Hematopoietic multipotent progenitor cell treated with erythropoietin and hydrocortisone succinate and interleukin-3 and kit ligand, for 17 days (in vitro differentiated cells): ENCODE results near the gene POU3F3.

ENCODE experiments used
- DNase-seq: peaks from one replicate; pipeline ENCODE4 v3.0.0-alpha.2; 2015; ENCODE audit warnings: low spot score

Gene POU3F3

DNA sequence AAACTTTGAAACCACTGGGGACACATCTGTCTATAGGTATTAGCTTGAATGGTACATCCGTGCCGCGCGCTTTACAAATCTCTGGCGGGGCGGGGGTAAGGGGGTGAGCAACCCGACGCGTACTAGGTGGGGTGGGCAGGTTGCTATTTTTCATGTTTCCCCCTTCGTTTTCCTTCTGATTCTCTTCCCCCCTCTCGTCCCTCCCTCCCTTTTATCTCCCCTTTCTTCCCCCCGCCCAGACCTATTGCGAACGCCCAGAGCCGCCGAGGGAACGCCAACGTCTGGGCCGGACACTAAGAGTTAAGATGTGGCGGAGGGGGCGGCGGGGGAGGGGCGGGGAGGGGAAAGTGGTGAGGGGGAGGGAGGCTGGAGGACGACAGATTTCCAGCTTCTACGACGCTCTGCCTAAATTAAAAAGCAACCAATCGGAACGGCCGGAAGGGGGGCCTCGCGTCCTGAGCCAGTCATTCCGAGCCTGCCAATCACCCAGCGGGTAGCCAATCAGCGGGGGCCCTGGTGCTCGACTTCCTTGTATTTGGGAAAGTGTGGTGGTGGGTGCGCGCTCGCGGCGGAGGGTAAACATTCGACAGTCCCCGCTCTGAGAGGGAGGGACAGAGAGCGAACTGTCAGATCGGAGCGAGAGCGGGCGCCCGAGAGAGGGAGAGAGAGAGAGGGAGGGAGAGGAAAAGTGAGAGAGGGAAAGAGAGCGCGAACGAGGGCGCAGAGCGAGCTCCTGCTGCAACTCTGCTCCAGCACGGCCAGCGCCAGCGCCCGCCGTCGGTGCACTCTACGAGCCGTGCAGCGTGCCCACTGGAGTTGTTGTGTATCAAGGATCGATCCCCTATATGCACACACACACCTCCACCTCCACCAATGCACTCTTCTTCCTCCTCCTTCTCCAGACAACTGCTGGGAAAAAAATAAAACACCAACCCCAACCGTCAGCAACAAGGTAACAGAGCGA, at the start of gene POU3F3:
TSS of gene POU3F3 (plus strand) at position 582 of the 964 bp plus-strand sequence. CDS start 1,396 bp downstream, outside the sequence.
- no peak for DNase-seq

- DNase-seq, result no peak
Measured at GRCh38 chr2:104804148-104804890, 49.6 kb upstream of the POU3F3 start.

GRCh38 chr2:104812286-104812685, 41.6 kb upstream of the POU3F3 start:
- DNase-seq, result no peak

DNA sequence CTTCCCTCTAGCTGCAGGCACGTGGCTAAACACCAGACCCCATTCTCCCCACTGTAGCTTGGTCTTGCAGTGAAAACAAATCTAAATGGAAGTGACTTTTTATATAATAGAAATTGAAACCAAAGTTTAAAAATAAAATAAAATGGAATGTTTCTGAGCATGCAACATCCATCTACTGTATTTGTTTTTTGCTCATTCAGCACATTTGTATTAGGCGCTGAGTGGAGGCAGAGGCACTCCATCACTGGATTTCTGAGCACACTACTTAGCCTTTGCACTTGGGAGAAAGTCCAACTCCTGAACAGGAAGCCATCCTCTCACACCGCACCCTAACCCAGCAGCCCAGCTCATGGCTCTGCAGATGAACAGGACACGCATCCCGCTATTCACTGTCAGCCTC, 37.8 kb upstream of the POU3F3 start:
- DNase-seq, result no peak

GRCh38 chr2:104818264-104818663, 35.7 kb upstream of the POU3F3 start:
- no peak for DNase-seq

- DNase-seq, result no peak
Measured at GRCh38 chr2:104820126-104820525, 33.8 kb upstream of the POU3F3 start.

DNA sequence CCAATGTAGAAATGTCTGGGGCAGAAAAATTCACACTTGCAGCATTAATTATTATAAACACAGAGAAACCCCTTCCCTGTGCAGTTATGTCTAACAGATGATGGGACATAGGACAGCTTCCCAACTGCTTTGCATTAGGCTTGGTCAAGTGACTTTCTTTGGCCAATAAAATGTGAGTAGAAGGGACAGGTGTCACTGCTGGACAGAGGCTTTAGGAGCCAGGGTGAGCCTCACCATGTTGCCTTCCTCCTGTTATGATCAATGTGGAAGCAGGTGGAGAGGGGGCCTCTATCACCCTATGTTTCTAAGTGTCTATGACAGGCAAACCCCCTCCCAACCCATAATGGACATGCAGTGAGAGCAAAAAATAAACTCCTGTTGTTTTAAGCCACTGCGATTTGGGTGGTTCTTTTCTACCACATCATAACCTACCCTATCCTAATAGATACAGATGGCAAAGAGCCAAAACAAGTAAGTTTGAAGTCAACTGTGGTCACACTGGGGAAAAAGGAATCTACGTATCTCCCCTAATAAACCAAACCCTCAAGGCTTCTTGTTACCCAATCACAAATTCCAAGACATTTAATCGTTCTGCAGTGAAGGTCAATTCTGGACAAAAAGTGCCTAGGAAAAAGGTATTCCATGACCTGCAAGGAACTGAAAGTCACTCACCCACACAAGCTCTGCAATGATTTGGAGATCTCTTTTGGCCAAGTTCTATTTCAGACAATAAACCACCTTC, 28.6 kb upstream of the POU3F3 start:
- no peak for DNase-seq

- DNase-seq, result no peak
Measured at GRCh38 chr2:104826016-104826415, 27.9 kb upstream of the POU3F3 start.

DNA sequence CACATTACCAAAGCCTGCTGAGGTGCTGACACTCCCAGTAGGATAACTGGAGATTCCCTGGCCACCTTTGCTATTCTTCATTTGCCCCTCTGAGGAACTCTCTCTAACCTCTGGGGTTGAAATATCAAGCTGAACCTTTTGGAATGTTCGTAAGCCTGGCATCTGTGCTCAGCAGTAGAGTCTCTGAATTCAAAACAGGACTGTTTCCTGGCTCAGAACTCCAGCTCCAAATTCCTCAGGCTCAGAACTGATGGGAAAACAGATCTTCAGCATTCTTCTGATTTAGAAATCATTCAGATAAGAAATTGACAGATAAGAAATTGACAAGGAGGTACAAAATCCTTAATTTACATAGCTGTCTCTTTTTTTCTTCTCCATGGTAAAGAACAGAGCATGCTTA, 22.2 kb upstream of the POU3F3 start:
- DNase-seq, result no peak

GRCh38 chr2:104834431-104835153, 19.3 kb upstream of the POU3F3 start:
- DNase-seq, result no peak

DNA sequence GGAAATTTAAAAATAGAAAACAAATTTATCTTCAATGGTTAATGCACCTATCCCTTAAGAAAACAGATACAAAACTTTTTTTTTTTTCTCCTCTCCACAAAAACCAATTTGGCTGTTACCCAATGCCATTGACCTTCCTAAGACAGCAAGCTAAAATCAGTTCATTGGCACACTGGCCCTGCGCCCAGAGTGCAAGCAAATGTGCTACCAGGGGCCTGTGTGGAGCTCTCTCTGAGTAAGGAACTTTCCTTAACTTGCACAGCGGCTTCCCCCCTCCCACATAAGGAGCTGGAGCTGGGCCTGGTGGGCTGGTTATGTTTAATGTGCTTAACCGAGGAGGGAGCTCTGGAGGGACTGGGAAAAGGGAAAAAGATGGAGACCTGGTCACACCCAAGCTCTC, 17.6 kb upstream of the POU3F3 start:
- no peak for DNase-seq

- DNase-seq, result no peak
Measured at GRCh38 chr2:104836841-104837240, 17.1 kb upstream of the POU3F3 start.

- no peak for DNase-seq
Measured at GRCh38 chr2:104840156-104840555, 13.8 kb upstream of the POU3F3 start.

DNA sequence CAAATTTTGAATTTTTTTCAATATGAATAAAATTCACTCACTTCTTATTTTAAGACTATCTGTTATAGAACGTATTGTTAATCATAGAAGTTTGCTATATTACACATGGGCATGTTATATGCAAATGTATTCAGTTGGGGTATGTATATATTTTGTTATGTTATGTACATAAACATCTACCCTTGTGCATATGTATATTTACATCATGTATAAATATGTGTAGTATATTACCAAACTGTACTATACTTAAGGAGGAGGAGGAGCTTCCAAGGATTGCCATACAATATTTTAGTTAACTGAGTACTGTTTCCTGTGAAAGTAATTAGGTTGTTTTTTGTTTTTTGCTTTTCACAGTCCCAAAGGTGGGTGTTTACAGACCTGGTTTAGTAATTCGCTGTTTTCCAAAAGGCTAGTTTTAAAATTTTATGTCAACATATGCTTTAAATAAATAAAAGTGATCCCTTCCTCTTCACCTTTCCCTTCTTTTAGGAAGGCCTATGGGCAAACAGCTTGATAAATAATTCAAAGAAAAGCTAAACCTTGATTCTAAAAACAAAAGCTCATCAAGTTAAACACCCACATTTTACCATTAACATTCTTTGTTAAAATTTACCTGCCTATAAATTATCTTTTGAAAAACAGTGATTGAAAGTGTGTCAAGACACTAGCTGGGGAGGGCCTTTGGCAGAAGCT, 12.9 kb upstream of the POU3F3 start:
- DNase-seq, result no peak

- DNase-seq, result no peak
Measured at GRCh38 chr2:104841744-104842143, 12.2 kb upstream of the POU3F3 start.

DNA sequence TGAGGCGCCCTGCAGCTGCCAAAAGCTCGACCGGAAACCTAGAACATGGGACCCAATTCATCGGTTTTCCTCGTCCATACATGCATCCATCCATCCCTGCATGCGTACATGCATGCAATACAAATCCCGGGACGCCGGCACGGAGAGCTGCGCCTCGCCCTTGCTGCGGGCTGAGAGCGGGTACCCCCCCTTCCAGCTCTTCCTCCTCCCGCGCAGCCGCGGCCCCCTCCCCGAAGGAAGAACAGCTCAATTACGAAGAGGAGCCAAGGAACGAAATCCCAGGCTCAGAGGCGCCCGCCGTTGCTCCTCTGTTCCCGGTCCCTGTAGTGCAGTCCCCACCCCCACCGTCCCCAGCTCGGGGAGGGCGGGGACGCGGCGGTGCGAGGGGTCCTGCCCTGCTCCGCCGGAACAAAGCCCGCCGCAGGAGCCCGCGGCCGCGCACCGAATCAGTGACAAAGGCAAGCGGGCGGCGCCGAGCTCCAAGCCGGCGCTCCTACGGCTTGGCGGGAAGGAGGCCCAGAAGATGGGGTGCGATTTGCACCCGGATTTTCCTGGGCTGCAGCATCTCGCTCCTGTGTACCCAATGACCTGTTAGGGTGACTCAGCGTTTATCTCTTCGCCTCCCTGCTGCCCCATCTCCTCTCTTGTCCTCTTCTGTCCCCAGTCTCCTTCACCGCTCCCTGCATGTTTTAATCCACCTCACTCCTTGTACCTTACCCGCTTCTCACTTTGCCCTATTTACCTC, 8.9 kb upstream of the POU3F3 start:
- DNase-seq, result no peak

DNA sequence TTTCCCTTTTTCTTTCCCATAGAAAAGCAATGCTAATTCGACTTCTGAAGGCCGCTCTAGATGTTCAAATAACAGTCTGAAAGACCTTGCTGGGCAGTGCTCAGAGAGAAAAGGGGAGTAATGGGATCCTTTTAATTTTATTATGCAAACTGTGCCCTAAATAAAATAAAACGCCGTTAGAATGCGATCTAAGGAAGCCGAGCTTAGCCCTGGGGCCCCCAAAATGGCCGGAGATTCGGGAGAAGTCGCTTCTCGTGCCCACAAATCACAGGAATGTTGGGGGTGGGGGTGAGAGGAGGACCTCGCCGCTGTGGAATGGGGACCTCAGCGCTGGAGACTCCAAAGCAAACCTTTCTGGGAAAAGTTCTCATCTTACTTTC, 8.4 kb upstream of the POU3F3 start:
- no peak for DNase-seq

GRCh38 chr2:104845946-104846785, 7.7 kb upstream of the POU3F3 start:
- no peak for DNase-seq

GRCh38 chr2:104846786-104847585, 6.9 kb upstream of the POU3F3 start:
- no peak for DNase-seq
